ENCODE results near the gene SNTA1.
A peak's percentile ranks its signal among the peaks of the same experiment; 100 is the strongest.
"Not testable (repeated sequence)": the region's sequence is repeated elsewhere in the genome, so short reads cannot be mapped to it uniquely, and the experiment has no call there.

SNTA1 gene

DNA sequence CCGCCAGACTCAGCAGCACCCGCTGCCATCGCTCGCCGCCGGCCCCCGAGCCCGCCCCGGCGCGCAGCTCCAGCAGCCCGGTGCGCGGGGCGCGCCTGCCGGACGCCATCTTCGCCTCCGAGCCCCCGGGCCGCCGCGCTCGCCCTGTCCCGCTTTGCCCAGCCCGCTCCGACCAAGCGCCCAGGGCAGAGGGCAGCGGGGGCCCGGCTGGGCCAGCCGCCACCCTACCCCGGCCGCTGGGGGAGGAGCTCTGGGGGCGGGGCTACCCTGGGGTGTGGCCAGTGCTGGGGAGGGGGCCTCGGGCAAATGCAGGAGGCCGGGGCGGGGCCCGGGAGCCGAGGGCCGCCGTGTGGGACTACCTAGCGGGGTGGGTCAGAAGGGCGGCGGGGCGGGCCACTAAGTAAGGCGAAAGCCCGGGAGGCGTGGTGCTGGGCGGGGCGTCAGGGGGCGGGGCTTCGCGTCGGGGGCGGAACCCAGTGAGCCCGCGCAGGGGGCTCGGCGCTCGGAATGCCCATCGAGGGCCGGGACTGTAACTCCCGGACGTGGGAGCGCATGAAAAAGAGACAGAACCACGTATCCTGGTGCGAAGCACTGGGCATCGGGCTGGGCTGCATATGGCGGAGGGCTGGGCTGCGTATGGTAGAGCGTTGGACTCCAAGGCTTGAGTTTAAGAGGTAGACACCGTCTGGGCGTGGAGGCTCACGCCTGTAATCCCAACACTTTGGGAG is at the start of gene SNTA1:
Gene SNTA1 (minus strand): TSS at position 252 of the 728 bp plus-strand sequence. CDS start 143 bp downstream, at position 109.
- peak in 57 of 58 donors; percentile 23 to 93 (median 80) for DNase-seq

DNA sequence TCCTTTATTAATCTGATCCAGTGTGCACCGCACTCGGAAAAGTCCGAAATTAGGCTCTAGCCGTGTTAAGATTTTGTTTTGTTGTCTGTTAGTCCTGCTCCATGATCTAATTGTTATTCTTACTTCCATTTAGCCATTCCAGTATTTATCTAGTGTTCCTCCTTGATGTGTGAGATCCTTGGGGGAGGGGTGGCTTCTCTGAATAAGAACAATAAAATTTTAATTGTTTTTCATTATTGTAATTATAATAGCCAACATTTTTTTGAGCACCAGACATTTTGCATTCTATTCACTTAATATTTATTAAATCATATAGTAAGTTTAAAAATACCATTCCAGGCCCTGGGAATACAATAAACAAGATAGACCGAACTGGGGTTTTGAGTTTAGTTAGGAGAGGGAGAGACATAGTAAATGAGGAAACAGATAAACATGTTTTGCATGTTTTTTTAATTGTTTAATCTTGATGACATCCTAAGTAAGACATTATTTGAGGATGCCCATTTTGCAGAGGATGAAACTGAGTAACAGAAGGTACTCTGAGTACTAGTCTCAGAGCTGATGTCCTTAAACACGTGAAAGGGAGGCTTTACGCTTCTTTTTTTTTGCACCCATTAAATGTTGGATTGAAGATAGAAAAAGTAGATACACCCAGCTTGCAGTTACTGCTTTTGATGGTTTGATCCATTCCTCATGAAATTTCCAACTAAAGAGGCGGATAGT is 47.5 kb upstream of the SNTA1 start:
- DNase-seq = no peak

- peak in 36 of 58 donors; percentile 8 to 83 (median 68) for DNase-seq
These were observed 46.7 kb upstream of the SNTA1 start, which contains the start of gene CBFA2T2 for GRCh38 chr20:33490023-33490933. Gene CBFA2T2, plus strand, starts transcription at chr20:33490096. Its CDS starts 172 bp downstream, at chr20:33490268.

DNA sequence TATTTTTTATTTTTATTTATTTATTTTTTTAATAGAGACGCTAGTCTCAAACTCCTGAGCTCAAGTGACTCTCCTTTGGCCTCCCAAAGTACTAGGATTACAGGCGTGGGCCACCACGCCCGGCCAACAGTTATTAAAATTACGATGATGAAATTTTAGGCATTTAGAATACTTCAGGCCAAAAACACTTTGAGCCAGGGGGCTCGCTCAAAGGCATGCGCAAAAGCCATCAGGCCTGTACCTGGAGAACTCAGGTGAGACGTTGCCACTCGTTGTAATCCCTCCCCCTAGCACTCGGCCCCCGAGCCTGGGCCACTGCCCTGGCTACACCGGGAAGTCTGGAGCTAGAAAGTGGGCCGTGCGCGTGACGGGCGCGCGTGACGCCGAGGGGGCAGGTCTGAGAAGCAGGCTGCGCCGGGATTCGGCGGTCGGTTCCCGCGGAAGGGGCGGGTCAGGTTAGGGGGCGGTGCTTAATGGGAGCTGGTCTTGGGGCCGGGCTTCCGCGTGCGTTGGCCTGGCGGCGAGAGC is 46.0 kb upstream of the SNTA1 start:
- DNase-seq = peak; percentile 82 to 99 (median 98)

DNA sequence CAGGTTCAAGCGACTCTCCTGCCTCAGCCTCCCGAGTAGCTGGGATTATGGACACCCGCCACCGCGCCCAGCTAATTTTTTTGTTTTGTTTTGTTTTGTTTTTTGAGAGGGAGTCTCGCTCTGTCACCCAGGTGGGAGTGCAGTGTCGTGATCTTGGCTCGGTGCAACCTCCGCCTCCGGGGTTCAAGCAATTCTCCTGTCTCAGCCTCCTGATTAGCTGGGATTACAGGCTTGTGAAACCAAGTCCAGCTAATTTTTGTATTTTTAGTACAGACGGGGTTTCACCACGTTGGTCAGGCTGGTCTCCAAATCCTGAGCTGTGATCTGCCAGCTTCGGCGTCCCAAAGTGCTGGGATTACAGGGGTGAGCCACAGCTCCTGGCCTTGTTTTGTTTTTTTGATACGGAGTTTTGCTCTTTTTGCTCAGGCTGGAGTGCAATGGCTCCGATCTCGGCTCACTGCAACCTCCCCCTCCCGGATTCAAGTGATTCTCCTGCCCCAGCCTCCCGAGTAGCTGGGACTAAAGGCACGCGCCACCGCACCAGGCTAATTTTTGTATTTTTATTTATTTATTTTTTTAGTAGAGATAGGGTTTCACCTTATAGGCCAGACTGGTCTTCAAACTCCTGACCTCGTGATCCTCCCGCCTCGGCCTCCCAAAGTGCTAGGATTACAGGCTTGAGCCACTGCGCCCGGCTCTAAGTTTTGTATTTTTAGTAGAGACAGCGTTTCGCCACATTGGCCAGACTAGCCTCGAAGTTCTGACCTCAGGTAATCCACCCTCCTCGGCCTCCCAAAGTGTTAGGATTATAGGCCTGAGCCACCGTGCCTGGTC is 45.3 kb upstream of the SNTA1 start:
- not testable (repeated sequence) for DNase-seq

DNA sequence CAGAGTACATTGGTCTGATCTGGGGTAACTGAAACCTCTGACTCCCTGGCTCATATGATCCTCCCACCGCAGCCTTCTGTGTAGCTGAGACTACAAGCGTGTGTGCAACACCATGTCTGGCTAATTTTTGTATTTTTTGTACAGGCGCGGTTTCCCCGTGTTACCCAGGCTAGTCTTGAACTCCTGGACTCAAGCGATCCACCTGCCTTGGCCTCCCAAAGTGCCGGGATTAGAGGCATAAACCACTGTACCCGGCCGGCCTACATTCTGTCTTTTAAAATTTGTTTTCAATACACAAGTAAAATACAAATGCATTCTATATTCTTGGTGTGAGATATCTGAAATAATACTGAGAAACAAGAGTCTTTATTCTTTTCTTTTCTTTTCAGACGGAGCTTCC is 44.6 kb upstream of the SNTA1 start:
- no peak for DNase-seq

GRCh38 chr20:33483186-33483585 is 39.6 kb upstream of the SNTA1 start:
- not testable (repeated sequence) for DNase-seq

- no peak for DNase-seq
These were observed 39.0 kb upstream of the SNTA1 start for GRCh38 chr20:33482581-33482980.

GRCh38 chr20:33481431-33481941 is 37.9 kb upstream of the SNTA1 start:
- no peak for DNase-seq

DNA sequence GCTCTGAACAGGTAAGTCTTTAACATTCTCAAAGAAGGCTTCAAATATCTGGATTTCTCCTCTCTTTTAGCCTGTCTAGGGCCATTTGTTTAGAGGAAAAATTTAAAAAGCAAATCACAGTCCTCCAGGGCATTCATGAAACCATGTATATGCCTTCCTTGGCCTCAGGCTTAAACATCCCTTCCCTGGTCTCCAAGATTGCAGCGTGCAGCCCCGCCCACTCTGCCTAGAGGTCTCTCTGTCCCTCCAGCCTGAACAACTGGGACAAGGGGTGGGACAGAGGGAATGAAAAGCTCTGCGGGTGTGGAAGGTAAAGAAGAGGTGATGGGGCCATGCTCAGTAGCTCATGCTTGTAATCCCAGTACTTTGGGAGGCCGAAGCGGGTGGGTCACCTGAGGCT is 36.5 kb upstream of the SNTA1 start:
- no peak for DNase-seq

- DNase-seq = no peak
These were observed 34.0 kb upstream of the SNTA1 start for GRCh38 chr20:33477386-33478234.

- DNase-seq = peak in 3 of 58 donors; percentile 4 to 29 (median 12)
These were observed 32.0 kb upstream of the SNTA1 start for GRCh38 chr20:33475381-33476152.

- no peak for DNase-seq
These were observed 31.4 kb upstream of the SNTA1 start for GRCh38 chr20:33474963-33475362.

DNA sequence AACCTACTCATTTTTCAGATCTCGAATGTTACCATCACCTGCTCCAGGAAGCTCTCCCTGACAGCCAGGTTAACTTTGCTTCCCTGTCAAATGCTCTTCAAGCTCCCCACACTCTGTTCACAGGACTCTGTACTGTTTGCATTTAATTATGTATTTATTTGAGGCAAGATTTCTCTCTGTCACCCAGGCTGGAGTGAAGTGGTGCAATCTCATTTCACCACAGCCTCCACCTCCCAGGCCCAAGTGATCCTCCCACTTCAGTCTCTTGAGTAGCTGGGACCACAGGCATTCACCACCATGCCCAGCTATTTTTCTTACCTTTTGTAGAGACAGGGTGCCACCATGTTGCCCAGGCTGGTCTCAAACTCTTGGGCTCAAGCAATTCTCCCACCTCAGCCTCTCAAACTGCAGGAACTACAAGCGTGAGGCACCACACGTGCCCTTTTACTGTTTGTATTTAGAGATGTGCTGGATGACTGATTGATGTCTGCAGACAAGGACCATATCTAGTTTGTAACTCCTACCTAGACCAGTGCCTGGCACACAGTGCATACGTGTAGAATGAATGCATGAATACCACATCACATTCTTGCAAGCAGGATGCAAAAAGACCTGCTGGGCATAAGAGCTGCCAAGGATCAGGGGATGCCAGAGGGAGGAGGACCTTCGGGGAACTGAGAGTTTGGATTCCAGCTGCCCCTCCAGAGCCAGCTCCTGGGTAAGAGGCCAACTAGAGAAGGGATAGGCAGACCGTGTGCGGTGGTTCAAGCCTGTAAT is 30.7 kb upstream of the SNTA1 start:
- DNase-seq = peak in 1 of 58 donors; percentile 1

- no peak for DNase-seq
These were observed 29.4 kb upstream of the SNTA1 start for GRCh38 chr20:33472868-33473435.

DNA sequence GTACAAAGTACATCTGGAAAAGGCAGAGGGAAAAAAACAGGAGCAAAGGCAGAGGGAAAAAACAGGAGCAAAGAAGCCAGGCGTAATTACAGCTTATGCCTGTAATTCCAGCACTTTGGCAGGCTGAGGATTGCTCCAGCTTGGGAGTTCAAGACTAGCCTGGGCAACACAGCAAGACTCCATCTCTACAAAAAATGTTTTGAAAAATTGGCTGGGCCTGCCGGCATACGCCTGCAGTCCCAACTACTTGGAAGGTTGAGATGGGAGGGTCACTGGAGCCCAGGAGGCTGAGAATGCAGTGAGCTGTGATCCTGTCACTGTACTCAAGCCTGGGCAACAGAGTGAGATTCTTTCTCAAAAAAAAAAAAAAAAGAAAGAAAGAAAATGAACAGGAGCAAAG is 27.3 kb upstream of the SNTA1 start:
- no peak for DNase-seq

DNA sequence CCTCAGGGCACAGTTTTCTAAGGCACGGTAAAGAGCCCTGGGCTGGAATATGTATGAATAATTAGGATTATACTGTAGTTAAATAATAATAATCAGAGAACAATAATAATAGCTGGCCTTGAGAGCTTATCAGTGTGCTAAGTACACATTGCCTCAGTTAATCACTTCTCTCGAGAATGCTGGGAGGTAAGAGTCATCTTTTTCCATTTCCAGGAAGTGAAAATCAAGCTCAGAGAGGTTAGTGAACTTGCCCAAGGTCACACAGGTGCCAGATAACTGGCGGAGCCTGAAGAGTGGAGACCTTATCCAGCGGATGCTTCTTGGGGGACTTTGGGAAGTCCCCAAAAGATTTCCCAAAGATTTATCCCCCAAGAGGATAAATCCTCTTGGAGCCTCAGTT is 26.9 kb upstream of the SNTA1 start:
- no peak for DNase-seq
